HepG2 (cell line): ENCODE data around the gene AATF. TPM values are rescaled to one million over a fixed set of nuclear protein-coding genes. Genes with fewer than 3 reads are reported as not detected.

ENCODE experiments used
- ATAC-seq: fragments of 200-7000 bp; cut with Tn5 transposase; 3 replicates; pipeline ENCODE4 v1.9.1; 2020; ENCODE audit warnings: mild to moderate bottlenecking, moderate library complexity
- Bru-seq: library from RNA; stranded (reverse); fragments of 400-500 nt; gene quantifications from one replicate; lab custom pipeline; 2021; lab: Mats Ljungman, UMichigan
- BruChase-seq, 2 experiments: library from RNA; stranded (reverse); fragments of 400-500 nt; gene quantifications; one replicate each; lab custom pipeline; 2021; lab: Mats Ljungman, UMichigan
- BruUV-seq: library from RNA; stranded (reverse); fragments of 400-500 nt; replicated peaks from 2 replicates; lab custom pipeline; 2021; lab: Mats Ljungman, UMichigan
- CTCF ChIA-PET: fragments of 300-600 bp; formaldehyde crosslinking; extraction: SDS; loops from one replicate; lab custom pipeline; 2021; ENCODE audit warnings: low total read pairs, inconsistent platforms, low intra/inter-chr PET ratio; lab: Yijun Ruan, JAX
- POLR2A ChIA-PET: fragments of 350-600 bp; sonication (Branson Sonifier 250); formaldehyde crosslinking; loops from one replicate; lab custom pipeline; 2020; ENCODE audit warnings: antibody characterized with exemption, inconsistent platforms; lab: Yijun Ruan, JAX
- DNase-seq: peaks from one replicate; pipeline ENCODE4 v3.0.0-alpha.2; 2015; ENCODE audit warnings: low spot score
- FAIRE-seq: peaks from 3 replicates; lab custom pipeline; 2011; peaks lifted over from hg19 to GRCh38; lab: Jason Lieb, UNC
- H2AFZ ChIP-seq: one replicate; pipeline ENCODE4 v1.6.1; 2011; ENCODE audit warnings: low read length, inconsistent platforms
- H3K27ac ChIP-seq: fragments of 300-600 bp; 3 replicates; pipeline ENCODE4 v1.8.0; 2011; ENCODE audit warnings: mixed run types, mild to moderate bottlenecking, mixed read lengths, low read length, inconsistent platforms; ENCODE audit not compliant: insufficient read depth; ENCODE audit errors: extremely low read length
- H3K27me3 ChIP-seq, 2 experiments: fragments of 200-600 bp in 1 of 2; 2 replicates in 1 of 2; 3 replicates in 1 of 2; pipeline versions ENCODE4 v1.6.0 to v1.8.0; 2011; ENCODE audit warnings: low read length in 2 of 2, mild to moderate bottlenecking in 2 of 2, moderate library complexity in 2 of 2, inconsistent platforms in 1 of 2; ENCODE audit not compliant: insufficient read depth in 2 of 2, control insufficient read depth in 1 of 2
- H3K36me3 ChIP-seq, 2 experiments: fragments of 200-600 bp in 1 of 2; replicated peaks in 1 of 2; 2 replicates in 1 of 2; 3 replicates in 1 of 2; pipeline versions ENCODE4 v1.5.1 to v1.8.0; 2011; ENCODE audit warnings: low read length in 2 of 2, inconsistent platforms in 1 of 2; ENCODE audit not compliant: insufficient read depth in 2 of 2, control insufficient read depth in 1 of 2
- H3K4me1 ChIP-seq: 2 replicates; pipeline ENCODE4 v1.5.1; 2012; ENCODE audit warnings: low read length, inconsistent platforms; ENCODE audit not compliant: insufficient read depth
- H3K4me2 ChIP-seq: 2 replicates; pipeline ENCODE4 v1.6.0; 2011; ENCODE audit warnings: low read depth, low read length, inconsistent platforms
- H3K4me3 ChIP-seq, 3 experiments: fragments of 200-600 bp in 1 of 3; sonication (generic), shearing (Covaris generic) in 1 of 3; replicated peaks in 1 of 3; 2 replicates each; pipeline ENCODE4 v1.5.1; 2011 to 2016; ENCODE audit warnings: low read length in 3 of 3, inconsistent platforms in 2 of 3, low read depth in 2 of 3, mild to moderate bottlenecking in 2 of 3, control low read depth in 1 of 3, mixed read lengths in 1 of 3; ENCODE audit not compliant: insufficient read depth in 1 of 3
- H3K79me2 ChIP-seq: one replicate; pipeline ENCODE4 v1.6.1; 2011; ENCODE audit warnings: low read length, inconsistent platforms; ENCODE audit not compliant: insufficient read depth
- H3K9ac ChIP-seq: 2 replicates; pipeline ENCODE4 v1.6.0; 2011; ENCODE audit warnings: mild to moderate bottlenecking, low read depth, low read length, inconsistent platforms; ENCODE audit not compliant: insufficient read depth
- H3K9me3 ChIP-seq: 2 replicates; pipeline ENCODE4 v1.5.1; 2012; ENCODE audit warnings: mild to moderate bottlenecking, low read length
- H4K20me1 ChIP-seq: 2 replicates; pipeline ENCODE4 v1.6.0; 2011; ENCODE audit warnings: inconsistent platforms, mild to moderate bottlenecking, low read length, moderate library complexity; ENCODE audit not compliant: insufficient read depth
- CHD4 ChIP-seq: fragments of 200-600 bp; sonication (generic); IDR thresholded peaks from 2 replicates; pipeline ENCODE4 v1.7.0; 2017; ENCODE audit warnings: mild to moderate bottlenecking, low read length, borderline replicate concordance
- ZFP1 ChIP-seq: IDR thresholded peaks from 2 replicates; pipeline ENCODE4 v1.6.1; 2016
- WGBS: methylation state at CpG from one replicate; pipeline ENCODE4 v1.1.6; 2017; ENCODE audit warnings: low lambda C conversion rate; 5-methylcytosine and 5-hydroxymethylcytosine counted together
- in situ Hi-C: cut with HindIII; loops from 2 replicates; pipeline ENCODE4 v1.10.0; 2017; ENCODE audit warnings: low pct_unique_long_range_greater_than_20kb; ENCODE audit not compliant: extremely low pct_ligation_motif_present
- intact Hi-C: fragments of 100-400 bp; cut with micrococcal nuclease; formaldehyde crosslinking; loops from one replicate; pipeline ENCODE4 v1.10.0; 2022; ENCODE audit not compliant: unreplicated experiment
- long read RNA-seq, 2 experiments: library from RNA in 1 of 2; library from polyadenylated mRNA in 1 of 2; stranded (forward) in 1 of 2; unstranded in 1 of 2; transcript quantifications; one replicate each; pipeline ENCODE4 v2.0.0, GENCODE V29; 2019 to 2022
- polyA minus RNA-seq, 3 experiments: library from RNA; depleted of rRNA, polyadenylated mRNA; stranded (reverse); fragments of >200 nt; gene quantifications; 2 replicates each; pipeline ENCODE4 v1.2.3, GENCODE V29; 2011; ENCODE audit warnings: low replicate concordance in 1 of 3
- polyA plus RNA-seq, 8 experiments: library from polyadenylated mRNA; depleted of rRNA in 3 of 8; stranded (reverse) in 7 of 8; unstranded in 1 of 8; fragments of >200 nt; fragmentation: Illumina TruSeq in 4 of 8; extraction: Trizol in 4 of 8; gene quantifications; 2 replicates each; pipeline versions ENCODE4 v1.2.1 to v1.2.3, GENCODE V29; 2011 to 2016; ENCODE audit warnings: low read depth in 4 of 8, missing spikeins in 1 of 8, mixed read lengths in 1 of 8; ENCODE audit not compliant: insufficient read depth in 1 of 8
- total RNA-seq, 5 experiments: library from RNA; depleted of rRNA; stranded (reverse); fragments of >200 nt; fragmentation: Illumina TruSeq; extraction: Trizol; gene quantifications; 2 replicates each; pipeline ENCODE4 v1.2.3, GENCODE V29; 2016; ENCODE audit warnings: low read depth in 1 of 5
- TF ChIP-seq, protein P1 (sequence below), 2 experiments: fragments of 450-650 bp in 1 of 2; sonication (generic) in 1 of 2; formaldehyde crosslinking; IDR thresholded peaks; 2 replicates each; pipeline versions ENCODE4 v1.5.0 to v1.8.0; 2020 to 2022; ENCODE audit warnings: mild to moderate bottlenecking in 1 of 2, missing genetic modification reagents in 1 of 2
- TF ChIP-seq, protein P2 (sequence below): sonication (generic); formaldehyde crosslinking; IDR thresholded peaks from 2 replicates; pipeline ENCODE4 v1.4.0; 2020; ENCODE audit warnings: missing genetic modification reagents, borderline replicate concordance
- TF ChIP-seq, protein P3 (sequence below): sonication (generic); formaldehyde crosslinking; conservative IDR thresholded peaks from 2 replicates; pipeline ENCODE4 v1.4.0; 2020; ENCODE audit warnings: missing genetic modification reagents
- TF ChIP-seq, protein P4 (sequence below): sonication (generic); formaldehyde crosslinking; IDR thresholded peaks from 2 replicates; pipeline ENCODE4 v1.5.1; 2020; ENCODE audit warnings: missing genetic modification reagents, mild to moderate bottlenecking, borderline replicate concordance

Gene AATF, protein sequence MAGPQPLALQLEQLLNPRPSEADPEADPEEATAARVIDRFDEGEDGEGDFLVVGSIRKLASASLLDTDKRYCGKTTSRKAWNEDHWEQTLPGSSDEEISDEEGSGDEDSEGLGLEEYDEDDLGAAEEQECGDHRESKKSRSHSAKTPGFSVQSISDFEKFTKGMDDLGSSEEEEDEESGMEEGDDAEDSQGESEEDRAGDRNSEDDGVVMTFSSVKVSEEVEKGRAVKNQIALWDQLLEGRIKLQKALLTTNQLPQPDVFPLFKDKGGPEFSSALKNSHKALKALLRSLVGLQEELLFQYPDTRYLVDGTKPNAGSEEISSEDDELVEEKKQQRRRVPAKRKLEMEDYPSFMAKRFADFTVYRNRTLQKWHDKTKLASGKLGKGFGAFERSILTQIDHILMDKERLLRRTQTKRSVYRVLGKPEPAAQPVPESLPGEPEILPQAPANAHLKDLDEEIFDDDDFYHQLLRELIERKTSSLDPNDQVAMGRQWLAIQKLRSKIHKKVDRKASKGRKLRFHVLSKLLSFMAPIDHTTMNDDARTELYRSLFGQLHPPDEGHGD
- total RNA-seq (2016; rRNA removed; fragmentation: Illumina TruSeq; extraction: Trizol) (53.3 and 58.1 TPM in 2 replicates), polyA plus RNA-seq (2011; rRNA removed) (9.1 and 9.8 TPM in 2 replicates), polyA minus RNA-seq (2011; rRNA and poly(A)+ RNA removed; ENCODE audit: low replicate concordance) (11.9 and 35.7 TPM in 2 replicates), Bru-seq, nascent RNA (percentile 80 among the genes with signal in this experiment), BruChase-seq, experiment 1, labeled RNA remaining after a 6-hour chase (percentile 77 among the genes with signal in this experiment), BruChase-seq, experiment 2, labeled RNA remaining after a 2-hour chase (percentile 76 among the genes with signal in this experiment)
- 22.9 and 24.6 TPM in 2 replicates for total RNA-seq (2016; cell fraction: cytosol; rRNA removed; fragmentation: Illumina TruSeq; extraction: Trizol; ENCODE audit: low read depth)
- 54.6 and 57.3 TPM in 2 replicates for total RNA-seq (2016; cell fraction: insoluble cytoplasmic fraction; rRNA removed; fragmentation: Illumina TruSeq; extraction: Trizol)
- 20.4 and 22.0 TPM in 2 replicates for total RNA-seq (2016; cell fraction: membrane; rRNA removed; fragmentation: Illumina TruSeq; extraction: Trizol)
- total RNA-seq (2016; cell fraction: nucleus; rRNA removed; fragmentation: Illumina TruSeq; extraction: Trizol): 24.9 and 25.3 TPM in 2 replicates
- 5.9 and 7.0 TPM in 2 replicates for polyA plus RNA-seq (2011; cell fraction: cytosol; rRNA removed)
- polyA plus RNA-seq (2011; cell fraction: nucleus; rRNA removed): 5.9 and 6.1 TPM in 2 replicates
- polyA plus RNA-seq (2012): 25.3 and 27.5 TPM in 2 replicates
- 10.2 and 11.6 TPM in 2 replicates for polyA plus RNA-seq (2016; cell fraction: cytosol; fragmentation: Illumina TruSeq; extraction: Trizol; ENCODE audit: low read depth)
- polyA plus RNA-seq (2016; cell fraction: insoluble cytoplasmic fraction; fragmentation: Illumina TruSeq; extraction: Trizol; ENCODE audit: low read depth): 66.2 and 74.8 TPM in 2 replicates
- polyA plus RNA-seq (2016; cell fraction: membrane; fragmentation: Illumina TruSeq; extraction: Trizol; ENCODE audit: low read depth): 14.2 and 18.0 TPM in 2 replicates
- polyA plus RNA-seq (2016; cell fraction: nucleus; fragmentation: Illumina TruSeq; extraction: Trizol; ENCODE audit: insufficient read depth, low read depth): 37.9 and 39.6 TPM in 2 replicates
- polyA minus RNA-seq (2011; cell fraction: cytosol; rRNA and poly(A)+ RNA removed): 11.3 and 12.7 TPM in 2 replicates
- polyA minus RNA-seq (2011; cell fraction: nucleus; rRNA and poly(A)+ RNA removed): 10.6 and 15.5 TPM in 2 replicates
- long read RNA-seq, experiment 1, transcript AATF-208 (12 exons, 2,141 nt): major isoform, 36 of 53 reads
- long read RNA-seq, experiment 1, partial matches to known transcripts: 5 of 53 reads
- long read RNA-seq, experiment 1, other reads (novel, unspliced or antisense): 11 of 53 reads
- long read RNA-seq, experiment 2, partial matches to known transcripts: 77 of 127 reads
- long read RNA-seq, experiment 2, other reads (novel, unspliced or antisense): 47 of 127 reads

DNA sequence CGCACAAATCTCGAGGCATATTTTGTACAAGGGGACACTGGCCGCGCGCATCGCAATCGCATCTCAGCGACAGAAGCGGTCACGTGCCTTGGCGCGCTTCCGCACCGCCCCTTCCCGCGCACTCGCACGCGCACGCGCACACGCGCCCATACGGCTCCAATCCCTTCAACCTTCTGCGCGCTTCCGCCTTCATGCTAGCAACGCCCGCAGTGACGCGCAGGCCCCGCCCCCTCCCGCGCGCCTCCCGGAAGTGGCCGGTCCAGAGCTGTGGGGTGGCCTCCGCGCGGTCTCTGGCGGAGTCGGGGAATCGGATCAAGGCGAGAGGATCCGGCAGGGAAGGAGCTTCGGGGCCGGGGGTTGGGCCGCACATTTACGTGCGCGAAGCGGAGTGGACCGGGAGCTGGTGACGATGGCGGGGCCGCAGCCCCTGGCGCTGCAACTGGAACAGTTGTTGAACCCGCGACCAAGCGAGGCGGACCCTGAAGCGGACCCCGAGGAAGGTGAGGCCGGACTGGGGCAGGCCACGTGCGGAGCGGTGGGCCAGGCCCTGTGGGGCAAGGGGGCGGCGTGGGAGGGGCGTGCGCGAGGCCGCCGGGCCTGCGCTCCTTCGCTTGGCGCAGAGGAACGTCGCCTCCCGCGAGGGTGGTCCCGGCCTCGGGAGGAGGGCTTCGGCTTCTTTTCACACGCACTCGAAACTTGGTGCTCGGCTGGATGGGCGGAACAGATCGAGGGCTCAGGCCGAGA is at the start of gene AATF:
AATF (plus strand) TSS at position 238 of the 744 bp plus-strand sequence; CDS start at position 410, 172 bp downstream.
- H3K4me1 ChIP-seq: peaks cover 40% of the 10 kb centered on the region
- no peaks in the 10 kb centered on the region for H3K9me3 ChIP-seq
- BruUV-seq: TSS peak; percentile 58
- 2% methylated on average over 41 of the region's 90 CpGs for WGBS
- DNase-seq (peak; percentile 90), ATAC-seq (peak; percentile 95), FAIRE-seq (no peak)
- peak within 1 kb of the TSS; percentile 83 for H3K9ac ChIP-seq
- H3K27ac ChIP-seq: peak within 1 kb of the TSS; percentile 81
- in situ Hi-C loops: no loop called here
- H3K36me3 ChIP-seq: peaks cover 9 to 22% of the 10 kb centered on the region in 2 experiments
- ChIA-PET CTCF (no interaction called here), POLR2A (interaction anchor here (1.0 to 1.1 kb wide), 5 partner anchors 11 to 27 kb away, joined by 3 to 7 read pairs (median 3); partner anchors contain the start of gene LHX1)
- peak within 1 kb of the TSS; percentile 71 to 88 (median 81) for H3K4me3 ChIP-seq
- H3K4me2 ChIP-seq: peak within 1 kb of the TSS; percentile 93
- peaks cover 16% of the 10 kb centered on the region for H3K79me2 ChIP-seq
- intact Hi-C loops: no loop called here
- no peaks in the 10 kb centered on the region; the same call in 1 of the 2 replicates for H4K20me1 ChIP-seq
- H2AFZ ChIP-seq: peak within 1 kb of the TSS; percentile 17
- H3K27me3 ChIP-seq: peaks cover 0 to 37% of the 10 kb centered on the region in 2 experiments; a peak in 4 of 5 replicates
- TF ChIP-seq CHD4: no peak
- TF ChIP-seq, protein P1, sequence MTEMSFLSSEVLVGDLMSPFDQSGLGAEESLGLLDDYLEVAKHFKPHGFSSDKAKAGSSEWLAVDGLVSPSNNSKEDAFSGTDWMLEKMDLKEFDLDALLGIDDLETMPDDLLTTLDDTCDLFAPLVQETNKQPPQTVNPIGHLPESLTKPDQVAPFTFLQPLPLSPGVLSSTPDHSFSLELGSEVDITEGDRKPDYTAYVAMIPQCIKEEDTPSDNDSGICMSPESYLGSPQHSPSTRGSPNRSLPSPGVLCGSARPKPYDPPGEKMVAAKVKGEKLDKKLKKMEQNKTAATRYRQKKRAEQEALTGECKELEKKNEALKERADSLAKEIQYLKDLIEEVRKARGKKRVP (CRISPR knock-in tag; IDR thresholded peaks at IDR 0.05): peak in 1 of 2 experiments; percentile 86; a peak in 2 of 4 replicates
- TF ChIP-seq ZFP1: no peak
- TF ChIP-seq, protein P2, sequence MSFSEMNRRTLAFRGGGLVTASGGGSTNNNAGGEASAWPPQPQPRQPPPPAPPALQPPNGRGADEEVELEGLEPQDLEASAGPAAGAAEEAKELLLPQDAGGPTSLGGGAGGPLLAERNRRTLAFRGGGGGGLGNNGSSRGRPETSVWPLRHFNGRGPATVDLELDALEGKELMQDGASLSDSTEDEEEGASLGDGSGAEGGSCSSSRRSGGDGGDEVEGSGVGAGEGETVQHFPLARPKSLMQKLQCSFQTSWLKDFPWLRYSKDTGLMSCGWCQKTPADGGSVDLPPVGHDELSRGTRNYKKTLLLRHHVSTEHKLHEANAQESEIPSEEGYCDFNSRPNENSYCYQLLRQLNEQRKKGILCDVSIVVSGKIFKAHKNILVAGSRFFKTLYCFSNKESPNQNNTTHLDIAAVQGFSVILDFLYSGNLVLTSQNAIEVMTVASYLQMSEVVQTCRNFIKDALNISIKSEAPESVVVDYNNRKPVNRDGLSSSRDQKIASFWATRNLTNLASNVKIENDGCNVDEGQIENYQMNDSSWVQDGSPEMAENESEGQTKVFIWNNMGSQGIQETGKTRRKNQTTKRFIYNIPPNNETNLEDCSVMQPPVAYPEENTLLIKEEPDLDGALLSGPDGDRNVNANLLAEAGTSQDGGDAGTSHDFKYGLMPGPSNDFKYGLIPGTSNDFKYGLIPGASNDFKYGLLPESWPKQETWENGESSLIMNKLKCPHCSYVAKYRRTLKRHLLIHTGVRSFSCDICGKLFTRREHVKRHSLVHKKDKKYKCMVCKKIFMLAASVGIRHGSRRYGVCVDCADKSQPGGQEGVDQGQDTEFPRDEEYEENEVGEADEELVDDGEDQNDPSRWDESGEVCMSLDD (CRISPR knock-in tag): peak; percentile 81; the same call in 1 of the 2 replicates
- TF ChIP-seq, protein P3, sequence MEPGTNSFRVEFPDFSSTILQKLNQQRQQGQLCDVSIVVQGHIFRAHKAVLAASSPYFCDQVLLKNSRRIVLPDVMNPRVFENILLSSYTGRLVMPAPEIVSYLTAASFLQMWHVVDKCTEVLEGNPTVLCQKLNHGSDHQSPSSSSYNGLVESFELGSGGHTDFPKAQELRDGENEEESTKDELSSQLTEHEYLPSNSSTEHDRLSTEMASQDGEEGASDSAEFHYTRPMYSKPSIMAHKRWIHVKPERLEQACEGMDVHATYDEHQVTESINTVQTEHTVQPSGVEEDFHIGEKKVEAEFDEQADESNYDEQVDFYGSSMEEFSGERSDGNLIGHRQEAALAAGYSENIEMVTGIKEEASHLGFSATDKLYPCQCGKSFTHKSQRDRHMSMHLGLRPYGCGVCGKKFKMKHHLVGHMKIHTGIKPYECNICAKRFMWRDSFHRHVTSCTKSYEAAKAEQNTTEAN (CRISPR knock-in tag): peak; percentile 95
- TF ChIP-seq, protein P4, sequence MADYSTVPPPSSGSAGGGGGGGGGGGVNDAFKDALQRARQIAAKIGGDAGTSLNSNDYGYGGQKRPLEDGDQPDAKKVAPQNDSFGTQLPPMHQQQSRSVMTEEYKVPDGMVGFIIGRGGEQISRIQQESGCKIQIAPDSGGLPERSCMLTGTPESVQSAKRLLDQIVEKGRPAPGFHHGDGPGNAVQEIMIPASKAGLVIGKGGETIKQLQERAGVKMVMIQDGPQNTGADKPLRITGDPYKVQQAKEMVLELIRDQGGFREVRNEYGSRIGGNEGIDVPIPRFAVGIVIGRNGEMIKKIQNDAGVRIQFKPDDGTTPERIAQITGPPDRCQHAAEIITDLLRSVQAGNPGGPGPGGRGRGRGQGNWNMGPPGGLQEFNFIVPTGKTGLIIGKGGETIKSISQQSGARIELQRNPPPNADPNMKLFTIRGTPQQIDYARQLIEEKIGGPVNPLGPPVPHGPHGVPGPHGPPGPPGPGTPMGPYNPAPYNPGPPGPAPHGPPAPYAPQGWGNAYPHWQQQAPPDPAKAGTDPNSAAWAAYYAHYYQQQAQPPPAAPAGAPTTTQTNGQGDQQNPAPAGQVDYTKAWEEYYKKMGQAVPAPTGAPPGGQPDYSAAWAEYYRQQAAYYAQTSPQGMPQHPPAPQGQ (CRISPR knock-in tag): 0 out of 2 replicates have a peak, but pooled peaks have one; percentile 58
